Activated naive CD8-positive, alpha-beta T cell treated with anti-CD3 and anti-CD28 coated beads, Interleukin-2, amount 10 ng/mL, durations not matched to agents 7 days and 5 days (primary cell): ENCODE measurements around the gene TBC1D9B. TPM values are rescaled to one million over a fixed set of nuclear protein-coding genes. Genes with fewer than 3 reads are reported as not detected.

Source experiments
- ATAC-seq: fragments of 150-1000 bp; cut with Tn5 transposase; one replicate; pipeline ENCODE4 v1.10.0; 2021; ENCODE audit warnings: low read depth, moderate library complexity
- POLR2A ChIA-PET: fragments of 350-600 bp; sonication (Branson Sonifier 250); formaldehyde crosslinking; loops from one replicate; lab custom pipeline; 2021; ENCODE audit warnings: antibody characterized with exemption; lab: Charles Lee
- DNase-seq: peaks from one replicate; pipeline ENCODE4 v3.0.0; 2021
- H3K27ac Mint-ChIP-seq: one replicate; pipeline ENCODE4 v1.8.0; 2022; ENCODE audit warnings: mild to moderate bottlenecking, mixed read lengths
- H3K27me3 Mint-ChIP-seq: one replicate; pipeline ENCODE4 v1.8.0; 2022; ENCODE audit warnings: mild to moderate bottlenecking, moderate library complexity, mixed read lengths
- H3K36me3 Mint-ChIP-seq: one replicate; pipeline ENCODE4 v1.8.0; 2021; ENCODE audit warnings: mild to moderate bottlenecking, mixed read lengths
- H3K4me1 Mint-ChIP-seq: one replicate; pipeline ENCODE4 v1.8.0; 2021; ENCODE audit warnings: mixed read lengths
- H3K4me3 Mint-ChIP-seq: one replicate; pipeline ENCODE4 v1.8.0; 2022; ENCODE audit warnings: mild to moderate bottlenecking, moderate library complexity, mixed read lengths
- H3K9me3 Mint-ChIP-seq: one replicate; pipeline ENCODE4 v1.8.0; 2021; ENCODE audit warnings: mixed read lengths
- total RNA-seq, 2 experiments: library from RNA; stranded (reverse); gene quantifications; one replicate each; pipeline ENCODE4 v1.2.3, GENCODE V29; 2021

TBC1D9B gene
- total RNA-seq, 2 experiments from 2014 or later = 98.8 to 99.4 TPM

GRCh38 chr5:179886190-179886911 is 21.3 kb downstream of the TBC1D9B start:
- peaks cover 73% of the 10 kb centered on the region for H3K36me3 Mint-ChIP-seq
- DNase-seq = no peak
- POLR2A ChIA-PET = no interaction called here
- H3K4me1 Mint-ChIP-seq = no peaks in the 10 kb centered on the region
- no peaks in the 10 kb centered on the region for H3K27me3 Mint-ChIP-seq
- ATAC-seq = no peak
- peaks cover 19% of the 10 kb centered on the region for H3K9me3 Mint-ChIP-seq
- H3K27ac Mint-ChIP-seq = no peak overlapping the region
- H3K4me3 Mint-ChIP-seq = no peak overlapping the region

GRCh38 chr5:179885491-179886090 is 22.1 kb downstream of the TBC1D9B start:
- H3K27ac Mint-ChIP-seq = peak overlapping the region; percentile 58

GRCh38 chr5:179883163-179883562 is 24.5 kb downstream of the TBC1D9B start:
- no peak overlapping the region for H3K4me3 Mint-ChIP-seq
- DNase-seq (no peak), ATAC-seq (no peak)
- H3K36me3 Mint-ChIP-seq = peaks cover 66% of the 10 kb centered on the region
- no peaks in the 10 kb centered on the region for H3K4me1 Mint-ChIP-seq
- no peaks in the 10 kb centered on the region for H3K27me3 Mint-ChIP-seq
- POLR2A ChIA-PET = no interaction called here
- no peak overlapping the region for H3K27ac Mint-ChIP-seq
- H3K9me3 Mint-ChIP-seq = peaks cover 19% of the 10 kb centered on the region

More at GRCh38 chr5:179885491-179886090, 22.1 kb downstream of the TBC1D9B start:
- no peaks in the 10 kb centered on the region for H3K4me1 Mint-ChIP-seq
- DNase-seq (no peak), ATAC-seq (no peak)
- peaks cover 19% of the 10 kb centered on the region for H3K9me3 Mint-ChIP-seq
- POLR2A ChIA-PET = no interaction called here
- H3K27me3 Mint-ChIP-seq = no peaks in the 10 kb centered on the region
- H3K4me3 Mint-ChIP-seq = no peak overlapping the region
- H3K36me3 Mint-ChIP-seq = peaks cover 75% of the 10 kb centered on the region

DNA sequence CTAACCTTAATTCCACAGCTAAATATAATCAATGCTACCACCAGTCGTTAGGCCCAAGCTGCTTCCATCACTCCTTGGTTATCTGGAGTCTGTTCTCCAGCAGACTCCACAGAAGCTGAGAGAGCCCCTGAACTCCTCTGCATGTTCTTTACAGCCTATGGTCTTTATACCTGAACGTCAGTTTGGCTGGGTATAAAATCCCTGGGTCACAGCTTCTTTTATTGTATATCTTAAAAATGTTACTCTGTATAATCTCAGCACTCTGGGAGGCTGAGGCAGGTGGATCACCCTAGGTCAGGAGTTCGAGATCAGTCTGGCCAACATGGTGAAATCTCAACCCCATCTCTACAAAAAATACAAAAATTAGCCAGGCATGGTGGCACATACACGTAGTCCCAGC is 25.4 kb downstream of the TBC1D9B start:
- peaks cover 19% of the 10 kb centered on the region for H3K9me3 Mint-ChIP-seq
- POLR2A ChIA-PET = no interaction called here
- no peaks in the 10 kb centered on the region for H3K27me3 Mint-ChIP-seq
- H3K4me1 Mint-ChIP-seq = no peaks in the 10 kb centered on the region
- DNase-seq (no peak), ATAC-seq (no peak)
- H3K36me3 Mint-ChIP-seq = peaks cover 65% of the 10 kb centered on the region
- H3K27ac Mint-ChIP-seq = no peak overlapping the region
- H3K4me3 Mint-ChIP-seq = no peak overlapping the region

- H3K4me1 Mint-ChIP-seq = no peaks in the 10 kb centered on the region
Measured at GRCh38 chr5:179880848-179881590, 26.7 kb downstream of the TBC1D9B start.

GRCh38 chr5:179880066-179880650 is 27.5 kb downstream of the TBC1D9B start:
- peaks cover 44% of the 10 kb centered on the region for H3K36me3 Mint-ChIP-seq
- H3K27me3 Mint-ChIP-seq = no peaks in the 10 kb centered on the region
- no peak overlapping the region for H3K27ac Mint-ChIP-seq
- DNase-seq = no peak
- POLR2A ChIA-PET = no interaction called here
- H3K4me1 Mint-ChIP-seq = no peaks in the 10 kb centered on the region
- no peak for ATAC-seq
- H3K9me3 Mint-ChIP-seq = peaks cover 15% of the 10 kb centered on the region
- H3K4me3 Mint-ChIP-seq = no peak overlapping the region

More at GRCh38 chr5:179880848-179881590, 26.7 kb downstream of the TBC1D9B start:
- DNase-seq (no peak), ATAC-seq (no peak)
- H3K27me3 Mint-ChIP-seq = no peaks in the 10 kb centered on the region
- no peak overlapping the region for H3K4me3 Mint-ChIP-seq
- H3K9me3 Mint-ChIP-seq = peaks cover 18% of the 10 kb centered on the region
- POLR2A ChIA-PET = no interaction called here
- H3K27ac Mint-ChIP-seq = no peak overlapping the region
- H3K36me3 Mint-ChIP-seq = peaks cover 52% of the 10 kb centered on the region

- no peak overlapping the region for H3K27ac Mint-ChIP-seq
- DNase-seq (no peak), ATAC-seq (no peak)
- peaks cover 15% of the 10 kb centered on the region for H3K9me3 Mint-ChIP-seq
- no peaks in the 10 kb centered on the region for H3K27me3 Mint-ChIP-seq
- no peaks in the 10 kb centered on the region for H3K4me1 Mint-ChIP-seq
- POLR2A ChIA-PET = no interaction called here
- H3K36me3 Mint-ChIP-seq = peaks cover 39% of the 10 kb centered on the region
- no peak overlapping the region for H3K4me3 Mint-ChIP-seq
Measured at GRCh38 chr5:179879690-179880010, 28.0 kb downstream of the TBC1D9B start.

DNA sequence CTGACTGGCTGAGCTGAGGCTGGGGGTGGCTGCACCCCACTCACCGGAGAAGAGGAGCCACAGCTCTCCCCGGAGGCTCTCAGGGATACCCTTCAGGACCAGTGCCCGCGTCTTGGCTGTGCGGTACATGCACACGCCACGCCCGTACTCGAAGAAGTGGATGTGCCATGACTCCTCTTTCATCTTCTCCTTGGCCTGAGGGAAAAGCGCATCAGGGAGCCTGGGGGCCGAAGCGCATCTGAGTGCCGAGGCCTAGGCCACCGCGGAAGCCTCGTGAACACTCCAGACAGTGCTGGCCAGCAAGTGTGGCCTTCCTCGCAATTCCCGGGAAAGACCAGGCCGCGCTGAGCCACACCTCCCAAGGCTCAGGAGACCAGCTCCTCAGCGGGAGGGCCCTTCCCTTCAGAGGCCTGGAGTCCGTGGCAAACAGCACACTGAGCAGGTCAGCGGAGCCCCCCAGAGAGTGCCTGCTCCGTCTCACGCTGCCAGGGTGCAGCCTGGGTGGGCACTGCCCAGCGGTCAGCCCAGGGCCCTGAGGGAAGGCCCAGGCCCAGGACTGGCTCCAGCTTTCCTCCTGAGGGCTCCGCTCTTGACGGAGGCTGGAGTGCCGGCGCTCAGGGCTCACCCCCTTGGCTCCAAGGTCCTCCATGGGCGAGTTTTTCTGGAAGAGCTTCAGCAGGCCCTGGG is 28.6 kb downstream of the TBC1D9B start:
- POLR2A ChIA-PET = no interaction called here
- peaks cover 33% of the 10 kb centered on the region for H3K36me3 Mint-ChIP-seq
- no peak overlapping the region for H3K4me3 Mint-ChIP-seq
- DNase-seq (no peak), ATAC-seq (no peak)
- H3K27ac Mint-ChIP-seq = no peak overlapping the region
- H3K4me1 Mint-ChIP-seq = no peaks in the 10 kb centered on the region
- peaks cover 11% of the 10 kb centered on the region for H3K9me3 Mint-ChIP-seq
- H3K27me3 Mint-ChIP-seq = no peaks in the 10 kb centered on the region

GRCh38 chr5:179878222-179879002 is 29.3 kb downstream of the TBC1D9B start:
- Mint-ChIP-seq H3K4me3 (no peak overlapping the region), H3K36me3 (peaks cover 26% of the 10 kb centered on the region), H3K27me3 (no peaks in the 10 kb centered on the region), H3K27ac (no peak overlapping the region), H3K9me3 (peaks cover 4% of the 10 kb centered on the region), H3K4me1 (no peaks in the 10 kb centered on the region)
- DNase-seq (no peak), ATAC-seq (no peak)
- POLR2A ChIA-PET = no interaction called here

DNA sequence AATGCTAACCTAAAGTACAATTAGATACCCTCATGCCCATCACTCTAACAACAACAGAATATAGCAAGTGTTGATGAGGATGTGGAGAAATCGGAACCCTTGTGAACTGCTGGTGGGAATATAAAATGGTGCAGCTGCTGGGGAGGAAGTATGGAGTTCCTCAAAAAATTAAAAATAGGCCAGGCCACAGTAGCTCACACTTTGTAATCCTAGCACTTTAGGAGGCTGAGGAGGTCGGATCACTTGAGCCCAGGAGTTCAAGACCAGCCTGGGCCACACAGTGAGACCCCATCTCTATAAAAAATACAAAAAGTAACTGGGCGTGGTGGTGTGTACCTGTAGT is 31.1 kb downstream of the TBC1D9B start:
- peaks cover 13% of the 10 kb centered on the region for H3K36me3 Mint-ChIP-seq
- H3K27ac Mint-ChIP-seq = no peak overlapping the region
- no peaks in the 10 kb centered on the region for H3K27me3 Mint-ChIP-seq
- POLR2A ChIA-PET = no interaction called here
- no peaks in the 10 kb centered on the region for H3K4me1 Mint-ChIP-seq
- no peaks in the 10 kb centered on the region for H3K9me3 Mint-ChIP-seq
- ATAC-seq (no peak), DNase-seq (no peak)
- no peak overlapping the region for H3K4me3 Mint-ChIP-seq

- no peak for ATAC-seq
- Mint-ChIP-seq H3K27me3 (no peaks in the 10 kb centered on the region), H3K9me3 (no peaks in the 10 kb centered on the region), H3K4me3 (no peak overlapping the region), H3K27ac (no peak overlapping the region), H3K4me1 (no peaks in the 10 kb centered on the region), H3K36me3 (peaks cover 10% of the 10 kb centered on the region)
- POLR2A ChIA-PET = no interaction called here
- DNase-seq = no peak
Measured at GRCh38 chr5:179875741-179876609, 31.7 kb downstream of the TBC1D9B start.
